HEK293 (cell line): Measurements from ENCODE around the gene MLLT1.

ENCODE experiments used
- CTCF ChIA-PET: fragments of 350-600 bp; formaldehyde crosslinking; extraction: SDS; loops from one replicate; lab custom pipeline; 2021; ENCODE audit warnings: antibody characterized with exemption; lab: Yijun Ruan, JAX
- POLR2A ChIA-PET: fragments of 300-600 bp; formaldehyde crosslinking; extraction: SDS; loops from one replicate; lab custom pipeline; 2020; ENCODE audit warnings: antibody characterized with exemption, inconsistent platforms; lab: Yijun Ruan, JAX
- H3K27ac ChIP-seq: fragments of 200-500 bp; sonication (Bioruptor generic); 2 replicates; pipeline ENCODE4 v1.5.1; 2014; ENCODE audit warnings: low read depth, low read length, control low read depth, inconsistent platforms; ENCODE audit errors: extremely low read depth
- H3K36me3 ChIP-seq, 2 experiments: fragments of 200-500 bp in 1 of 2; sonication (Bioruptor generic) in 1 of 2; 1 replicate in 1 of 2; 2 replicates in 1 of 2; pipeline ENCODE4 v1.5.1; 2014 to 2017; ENCODE audit warnings: inconsistent platforms in 2 of 2, low read length in 2 of 2; ENCODE audit not compliant: control insufficient read depth in 2 of 2, insufficient read depth in 1 of 2
- H3K4me1 ChIP-seq: fragments of 200-500 bp; sonication (Bioruptor generic); 2 replicates; pipeline ENCODE4 v1.5.1; 2014; ENCODE audit warnings: mild to moderate bottlenecking, low read length, inconsistent platforms; ENCODE audit not compliant: control insufficient read depth, insufficient read depth
- H3K4me3 ChIP-seq: 2 replicates; pipeline ENCODE4 v1.5.1; 2011; ENCODE audit warnings: low read depth, mild to moderate bottlenecking, control low read depth, low read length, moderate library complexity
- H3K9me3 ChIP-seq: fragments of 200-500 bp; sonication (Bioruptor generic); 2 replicates; pipeline ENCODE4 v1.5.1; 2014; ENCODE audit warnings: low read depth, low read length, inconsistent platforms; ENCODE audit not compliant: control insufficient read depth, insufficient read depth
- CTCF ChIP-seq: fragments of 450-650 bp; formaldehyde crosslinking; IDR thresholded peaks from 2 replicates; pipeline ENCODE4 v1.5.1; 2016; ENCODE audit warnings: missing biosample characterization, missing genetic modification characterization
- HIC1 ChIP-seq: fragments of 450-650 bp; formaldehyde crosslinking; IDR thresholded peaks from 2 replicates; pipeline ENCODE4 v1.5.1; 2016; ENCODE audit warnings: missing biosample characterization, missing genetic modification characterization
- HOXC10 ChIP-seq: sonication (generic); formaldehyde crosslinking; IDR thresholded peaks from 2 replicates; pipeline ENCODE4 v1.8.1; 2023; ENCODE audit warnings: mild to moderate bottlenecking, missing genetic modification reagents
- KLF1 ChIP-seq: fragments of 450-650 bp; formaldehyde crosslinking; IDR thresholded peaks from 2 replicates; pipeline ENCODE4 v1.5.1; 2016; ENCODE audit warnings: missing biosample characterization, missing genetic modification characterization
- OSR2 ChIP-seq: fragments of 450-650 bp; formaldehyde crosslinking; IDR thresholded peaks from 2 replicates; pipeline ENCODE4 v1.5.1; 2016; ENCODE audit warnings: missing biosample characterization, missing genetic modification characterization
- YY2 ChIP-seq: fragments of 450-650 bp; formaldehyde crosslinking; IDR thresholded peaks from 2 replicates; pipeline ENCODE4 v1.5.1; 2016; ENCODE audit warnings: missing biosample characterization, missing genetic modification characterization
- ZBTB10 ChIP-seq: fragments of 450-650 bp; formaldehyde crosslinking; IDR thresholded peaks from 2 replicates; pipeline ENCODE4 v1.5.1; 2016; ENCODE audit warnings: missing biosample characterization, missing genetic modification characterization
- ZNF121 ChIP-seq: fragments of 450-650 bp; formaldehyde crosslinking; IDR thresholded peaks from 2 replicates; pipeline ENCODE4 v1.5.1; 2016; ENCODE audit warnings: missing biosample characterization, missing genetic modification characterization
- ZNF23 ChIP-seq: fragments of 450-650 bp; formaldehyde crosslinking; IDR thresholded peaks from 2 replicates; pipeline ENCODE4 v1.5.1; 2016; ENCODE audit warnings: missing biosample characterization, missing genetic modification characterization, borderline replicate concordance
- ZNF335 ChIP-seq: fragments of 450-650 bp; formaldehyde crosslinking; conservative IDR thresholded peaks from 2 replicates; pipeline ENCODE4 v1.5.1; 2016; ENCODE audit warnings: missing biosample characterization, missing genetic modification characterization
- ZNF341 ChIP-seq: fragments of 450-650 bp; formaldehyde crosslinking; IDR thresholded peaks from 2 replicates; pipeline ENCODE4; 2016; ENCODE audit warnings: low read depth, missing biosample characterization, missing genetic modification characterization
- ZNF391 ChIP-seq: fragments of 450-650 bp; formaldehyde crosslinking; IDR thresholded peaks from 2 replicates; pipeline ENCODE4 v1.5.1; 2016; ENCODE audit warnings: low read depth, missing biosample characterization, missing genetic modification characterization, borderline replicate concordance
- ZNF394 ChIP-seq: fragments of 450-650 bp; formaldehyde crosslinking; IDR thresholded peaks from 2 replicates; pipeline ENCODE4 v1.5.1; 2016; ENCODE audit warnings: missing biosample characterization, missing genetic modification characterization, mild to moderate bottlenecking, moderate library complexity, borderline replicate concordance
- ZNF426 ChIP-seq: fragments of 450-650 bp; formaldehyde crosslinking; IDR thresholded peaks from 2 replicates; pipeline ENCODE4 v1.5.1; 2017; ENCODE audit warnings: missing biosample characterization, missing genetic modification characterization, mild to moderate bottlenecking, inconsistent platforms, moderate library complexity
- ZNF433 ChIP-seq: fragments of 450-650 bp; formaldehyde crosslinking; IDR thresholded peaks from 2 replicates; pipeline ENCODE4 v1.5.1; 2016; ENCODE audit warnings: missing biosample characterization, missing genetic modification characterization, low read depth
- ZNF544 ChIP-seq: fragments of 450-650 bp; formaldehyde crosslinking; IDR thresholded peaks from 2 replicates; pipeline ENCODE4 v1.5.0; 2017; ENCODE audit warnings: missing biosample characterization, missing genetic modification characterization
- ZNF549 ChIP-seq: fragments of 450-650 bp; IDR thresholded peaks from 2 replicates; pipeline ENCODE4 v1.5.1; 2018; ENCODE audit warnings: missing biosample characterization, missing genetic modification characterization, mild to moderate bottlenecking, inconsistent platforms, moderate library complexity
- ZNF560 ChIP-seq: fragments of 450-650 bp; formaldehyde crosslinking; IDR thresholded peaks from 2 replicates; pipeline ENCODE4 v1.5.1; 2017; ENCODE audit warnings: missing biosample characterization, missing genetic modification characterization, borderline replicate concordance
- ZNF670 ChIP-seq: fragments of 450-650 bp; formaldehyde crosslinking; IDR thresholded peaks from 2 replicates; pipeline ENCODE4 v1.5.1; 2016; ENCODE audit warnings: missing biosample characterization, missing genetic modification characterization, low read depth
- ZNF701 ChIP-seq: fragments of 450-650 bp; formaldehyde crosslinking; IDR thresholded peaks from 2 replicates; pipeline ENCODE4 v1.5.1; 2016; ENCODE audit warnings: missing biosample characterization, missing genetic modification characterization

MLLT1 gene

DNA sequence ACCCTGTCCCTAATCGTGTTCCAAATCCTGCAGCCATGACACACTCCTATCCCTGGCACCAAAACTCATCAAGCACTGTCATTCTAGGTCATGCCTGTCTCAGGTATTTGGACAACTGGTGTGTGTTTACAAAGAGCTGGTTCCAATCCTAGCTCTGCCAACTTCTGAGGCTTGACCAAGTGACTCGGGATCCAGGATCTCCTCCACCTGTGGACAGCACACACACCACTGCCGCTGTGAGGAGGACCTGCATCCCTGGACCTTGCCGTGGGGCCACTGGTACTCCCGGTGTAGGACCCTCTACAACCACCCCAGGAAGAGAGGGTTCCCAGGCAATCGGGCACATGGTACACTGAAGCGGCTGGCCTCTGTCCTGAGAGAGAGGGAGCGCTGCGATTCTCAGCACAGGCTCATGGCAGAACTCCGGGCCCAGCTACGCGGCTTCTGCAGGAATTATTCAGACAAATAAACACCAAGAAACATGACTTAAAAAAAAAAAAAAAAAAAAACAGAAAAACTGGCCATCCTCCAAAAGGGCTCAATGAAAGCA, 20.4 kb downstream of the MLLT1 start:
- Histone ChIP-seq H3K4me3 (no peak overlapping the region), H3K27ac (no peak overlapping the region), H3K36me3 (peaks cover 7 to 68% of the 10 kb centered on the region in 2 experiments; a peak in 2 of 3 replicates), H3K4me1 (peaks cover 2% of the 10 kb centered on the region; the same call in 1 of the 2 replicates)
- CTCF ChIA-PET: interaction anchor here (0.7 to 1.9 kb wide), 3 partner anchors 13 to 41 kb away, joined by 3 to 7 read pairs (median 5); no protein-coding TSS in a partner anchor
- no peak for TF ChIP-seq CTCF (tag by site-specific recombination)
- TF ChIP-seq HOXC10 (CRISPR knock-in tag): no peak
- no peak for TF ChIP-seq ZNF426 (tag by site-specific recombination)
- no peak for TF ChIP-seq ZNF394 (tag by site-specific recombination)
- no peak for TF ChIP-seq ZNF341 (tag by site-specific recombination)
- TF ChIP-seq ZBTB10: no peak
- TF ChIP-seq ZNF560 (tag by site-specific recombination): no peak
- TF ChIP-seq, all 188 proteins: peak for 0
- POLR2A ChIA-PET: no interaction called here
- H3K9me3 ChIP-seq: no peaks in the 10 kb centered on the region

- CTCF ChIA-PET: interaction anchor here (0.6 to 0.7 kb wide), 3 partner anchors 20 to 1097 kb away, joined by 3 read pairs; no protein-coding TSS in a partner anchor
- Histone ChIP-seq H3K4me3 (no peak overlapping the region), H3K36me3 (peaks cover 7 to 70% of the 10 kb centered on the region in 2 experiments; a peak in 2 of 3 replicates), H3K27ac (no peak overlapping the region), H3K9me3 (no peaks in the 10 kb centered on the region), H3K4me1 (no peaks in the 10 kb centered on the region)
- POLR2A ChIA-PET: no interaction called here
- TF ChIP-seq ZNF391 (tag by site-specific recombination): no peak
Measured at GRCh38 chr19:6258812-6259311, 20.9 kb downstream of the MLLT1 start.

DNA sequence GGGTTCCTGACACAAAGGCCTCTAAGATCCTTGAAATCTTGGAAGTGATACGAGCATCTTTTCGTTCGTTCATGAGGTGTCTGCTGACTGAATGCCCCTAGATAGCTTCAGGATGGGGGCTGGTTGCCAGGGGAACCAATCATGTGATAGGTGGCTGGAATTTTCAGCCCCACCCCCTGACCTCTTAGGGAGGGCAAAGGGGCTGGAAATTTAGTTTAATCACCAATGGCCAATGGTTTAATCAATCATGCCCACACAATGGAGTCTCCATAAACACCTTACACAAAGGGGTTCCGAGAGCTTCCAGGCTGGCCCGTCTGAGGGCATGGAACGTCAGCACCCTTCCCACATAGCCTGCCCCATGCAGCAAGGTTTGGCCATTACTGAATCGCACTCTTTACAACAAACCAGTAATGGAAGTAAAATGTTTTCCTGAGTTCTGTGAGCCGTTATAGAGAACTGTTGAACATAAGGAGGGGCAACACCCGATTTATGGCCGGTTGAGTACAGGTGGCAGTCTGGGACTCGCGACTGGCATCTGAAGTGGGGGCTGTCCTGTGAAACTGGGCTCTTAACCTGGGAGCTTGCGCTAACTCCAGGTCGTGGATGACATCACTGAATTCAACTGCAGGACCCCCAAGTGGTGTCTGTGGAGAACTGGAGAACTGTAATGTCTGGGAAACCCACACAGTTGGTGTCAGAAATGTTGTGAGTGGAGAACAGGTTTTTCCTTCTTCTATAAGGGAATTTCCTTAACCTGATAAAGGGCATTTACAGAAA, 25.6 kb downstream of the MLLT1 start:
- POLR2A ChIA-PET: no interaction called here
- peaks cover 7 to 42% of the 10 kb centered on the region in 2 experiments; a peak in 2 of 3 replicates for H3K36me3 ChIP-seq
- CTCF ChIA-PET: interaction anchor here (0.7 to 1.5 kb wide), 3 partner anchors 17 to 613 kb away, joined by 3 to 4 read pairs (median 3); no protein-coding TSS in a partner anchor
- TF ChIP-seq ZNF121 (tag by site-specific recombination) (no peak), YY2 (tag by site-specific recombination) (no peak), HIC1 (tag by site-specific recombination) (no peak), ZNF670 (tag by site-specific recombination) (no peak), ZNF335 (tag by site-specific recombination) (no peak), KLF1 (tag by site-specific recombination) (no peak), ZNF549 (tag by site-specific recombination) (no peak), ZNF433 (tag by site-specific recombination) (no peak), OSR2 (no peak), ZNF701 (tag by site-specific recombination) (no peak), ZNF341 (tag by site-specific recombination) (no peak), ZNF23 (tag by site-specific recombination) (no peak), ZNF544 (tag by site-specific recombination) (no peak)
- no peak overlapping the region for H3K27ac ChIP-seq
- H3K9me3 ChIP-seq: no peaks in the 10 kb centered on the region
- no peak overlapping the region for H3K4me3 ChIP-seq
- H3K4me1 ChIP-seq: no peaks in the 10 kb centered on the region
